OCI-LY1 (cell line): ENCODE results near the gene TNIP1.

Experiments used
- CTCF ChIP-seq: fragments of 200-600 bp; sonication (generic), shearing (Covaris generic); IDR thresholded peaks from 2 replicates; pipeline ENCODE4 v1.5.1; 2017; ENCODE audit warnings: mild to moderate bottlenecking, antibody characterized with exemption, low read length, moderate library complexity, mixed read lengths
- EZH2 ChIP-seq: fragments of 200-600 bp; sonication (generic), shearing (Covaris generic); IDR thresholded peaks from 2 replicates; pipeline ENCODE4 v1.8.0; 2017; ENCODE audit warnings: borderline replicate concordance, mixed run types, mild to moderate bottlenecking, antibody characterized with exemption, low read length, moderate library complexity, mixed read lengths

- TF ChIP-seq CTCF (no peak), EZH2 (no peak)
Observed at GRCh38 chr5:151021746-151022145, 59.1 kb downstream of the TNIP1 start.
